Measurements from ENCODE around the gene LOXL1. TPM values are rescaled to one million over a fixed set of nuclear protein-coding genes. Genes with fewer than 3 reads are reported as not detected.

LOXL1 gene
- total RNA-seq, 2 donors from 2014 or later, result 8.6 to 14.5 TPM

DNA sequence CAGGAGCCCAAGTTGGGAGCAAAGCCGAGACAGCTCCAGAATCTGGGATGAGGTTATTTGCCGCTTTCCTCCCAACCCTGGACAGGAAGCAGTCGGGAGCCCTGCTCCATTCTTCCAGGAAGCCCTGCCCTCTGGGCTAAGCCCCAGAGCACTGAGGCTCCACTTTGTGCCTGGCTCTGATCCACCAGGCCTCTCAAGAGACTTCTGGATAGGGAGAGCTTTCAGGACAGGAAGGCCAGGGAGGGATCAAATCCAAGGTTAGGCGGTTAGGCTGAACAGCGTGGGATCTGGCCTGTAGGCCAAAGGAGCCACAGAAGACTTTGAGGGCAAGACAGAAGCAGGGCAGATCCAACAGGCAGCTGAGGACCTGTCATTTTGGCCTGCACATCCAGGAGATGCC, 65.0 kb downstream of the LOXL1 start:
- Histone ChIP-seq H3K27ac (peak overlapping the region in 3 of 4 donors; percentile 39 to 77 (median 73)), H3K27me3 (no peaks in the 10 kb centered on the region), H3K4me3 (peak overlapping the region in 1 of 2 donors; percentile 78), H3K9me3 (no peaks in the 10 kb centered on the region), H3K4me1 (peaks cover 77% of the 10 kb centered on the region), H3K36me3 (replicated peaks in 1 of 2; ENCODE audit: insufficient read depth in 1 of 2, low read depth in 2 of 2) (no peaks in the 10 kb centered on the region)
- ATAC-seq, result no peak
- intact Hi-C loops (cut with DNase I), result no loop called here
- TF ChIP-seq, protein P1, sequence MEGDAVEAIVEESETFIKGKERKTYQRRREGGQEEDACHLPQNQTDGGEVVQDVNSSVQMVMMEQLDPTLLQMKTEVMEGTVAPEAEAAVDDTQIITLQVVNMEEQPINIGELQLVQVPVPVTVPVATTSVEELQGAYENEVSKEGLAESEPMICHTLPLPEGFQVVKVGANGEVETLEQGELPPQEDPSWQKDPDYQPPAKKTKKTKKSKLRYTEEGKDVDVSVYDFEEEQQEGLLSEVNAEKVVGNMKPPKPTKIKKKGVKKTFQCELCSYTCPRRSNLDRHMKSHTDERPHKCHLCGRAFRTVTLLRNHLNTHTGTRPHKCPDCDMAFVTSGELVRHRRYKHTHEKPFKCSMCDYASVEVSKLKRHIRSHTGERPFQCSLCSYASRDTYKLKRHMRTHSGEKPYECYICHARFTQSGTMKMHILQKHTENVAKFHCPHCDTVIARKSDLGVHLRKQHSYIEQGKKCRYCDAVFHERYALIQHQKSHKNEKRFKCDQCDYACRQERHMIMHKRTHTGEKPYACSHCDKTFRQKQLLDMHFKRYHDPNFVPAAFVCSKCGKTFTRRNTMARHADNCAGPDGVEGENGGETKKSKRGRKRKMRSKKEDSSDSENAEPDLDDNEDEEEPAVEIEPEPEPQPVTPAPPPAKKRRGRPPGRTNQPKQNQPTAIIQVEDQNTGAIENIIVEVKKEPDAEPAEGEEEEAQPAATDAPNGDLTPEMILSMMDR (IDR thresholded peaks at IDR 0.05), result no peak
- TF ChIP-seq POLR2A (IDR thresholded peaks at IDR 0.05), result no peak
- 46 to 55% methylated on average over 4 to 5 of the region's 5 CpGs for WGBS, 2 donors
- peak; percentile 37 to 62 (median 56) for DNase-seq

DNA sequence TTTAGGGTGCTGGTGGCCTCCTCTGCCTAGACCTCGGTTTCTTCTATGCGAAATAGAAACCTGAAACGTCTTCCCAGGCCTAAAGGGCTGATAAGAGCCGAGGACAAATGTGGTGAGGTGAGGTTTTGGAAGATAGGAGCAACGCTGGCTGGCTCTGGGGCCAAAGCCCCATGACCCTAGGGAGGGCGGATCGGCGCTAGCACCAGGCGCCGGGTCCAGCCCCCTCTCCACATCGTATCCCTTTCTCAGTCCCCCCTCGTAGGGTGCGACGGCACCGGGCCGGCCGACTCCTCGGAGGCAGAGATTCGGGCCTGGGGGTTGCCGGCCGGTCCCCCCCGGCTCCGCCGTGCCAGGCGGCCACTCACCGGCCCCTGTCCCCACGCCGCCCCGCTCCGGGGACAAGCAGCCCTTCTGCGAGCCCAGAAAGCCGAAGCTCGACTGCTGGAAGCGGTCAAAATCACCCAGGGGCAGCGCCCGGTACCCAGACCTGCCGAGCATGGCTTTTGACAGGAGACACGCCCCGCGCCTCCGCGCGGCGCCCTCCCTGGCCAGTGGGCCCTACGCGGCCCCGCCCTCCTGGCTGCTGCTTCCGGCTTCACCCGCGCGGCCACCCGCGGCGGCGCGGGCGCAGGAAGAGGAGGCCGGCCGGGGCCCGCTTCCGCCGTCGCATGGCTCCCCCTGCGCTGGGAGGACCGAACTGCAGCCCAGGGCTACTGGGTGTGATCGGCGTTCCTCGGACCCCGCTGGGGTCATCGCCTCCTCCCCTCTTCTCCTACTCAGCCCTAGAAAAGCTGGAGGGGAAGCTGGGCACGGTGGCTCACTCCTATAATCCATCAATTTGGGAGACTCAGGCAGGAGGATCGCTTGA, 65.7 kb downstream of the LOXL1 start, which contains the start of gene STOML1:
Gene STOML1, minus strand, starts transcription at position 570 of the 868 bp plus-strand sequence. Its CDS starts 72 bp downstream, at position 498.
- peaks cover 81% of the 10 kb centered on the region for H3K4me1 ChIP-seq

DNA sequence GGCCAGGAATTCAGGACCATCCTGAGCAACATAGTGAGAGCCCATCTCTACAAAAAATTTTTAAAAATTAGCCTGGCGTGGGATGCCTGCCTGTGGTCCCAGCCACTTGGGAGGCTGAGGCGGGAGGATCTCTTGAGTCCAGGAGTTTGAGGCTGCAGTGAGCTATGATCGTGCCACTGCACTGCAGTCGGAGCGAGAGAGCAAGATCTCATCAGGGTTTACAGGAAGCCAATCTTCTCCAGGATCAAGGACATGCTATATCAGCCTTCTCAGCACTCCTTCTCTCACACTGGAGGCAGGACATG, 66.3 kb downstream of the LOXL1 start:
- intact Hi-C loops (cut with DNase I), result no loop called here
- no peak for ATAC-seq
- 62 to 79% methylated on average over 5 of the region's 5 CpGs for WGBS, 2 donors
- no peak overlapping the region for H3K4me3 ChIP-seq
- H3K27me3 ChIP-seq, result no peaks in the 10 kb centered on the region
- no peaks in the 10 kb centered on the region for H3K9me3 ChIP-seq
- H3K27ac ChIP-seq, result peak overlapping the region in 3 of 4 donors; percentile 35 to 77 (median 73)
- H3K36me3 ChIP-seq (replicated peaks in 1 of 2; ENCODE audit: insufficient read depth in 1 of 2, low read depth in 2 of 2), result no peaks in the 10 kb centered on the region
- TF ChIP-seq POLR2A (IDR thresholded peaks at IDR 0.05), result no peak
- TF ChIP-seq, protein P1 (IDR thresholded peaks at IDR 0.05), result no peak
- peaks cover 76% of the 10 kb centered on the region for H3K4me1 ChIP-seq
- DNase-seq, result no peak

More for the DNA sequence above, 65.7 kb downstream of the LOXL1 start, which contains the start of gene STOML1:
- ATAC-seq (peak; percentile 88), DNase-seq (peak; percentile 92 to 96 (median 94))
- intact Hi-C loops (cut with DNase I), result no loop called here
- Histone ChIP-seq H3K9me3 (no peaks in the 10 kb centered on the region), H3K36me3 (replicated peaks in 1 of 2; ENCODE audit: insufficient read depth in 1 of 2, low read depth in 2 of 2) (no peaks in the 10 kb centered on the region), H3K4me3 (peak within 1 kb of the TSS; percentile 21 to 78), H3K27me3 (no peaks in the 10 kb centered on the region), H3K27ac (peak within 1 kb of the TSS; percentile 39 to 77 (median 64))
- TF ChIP-seq, protein P1 (IDR thresholded peaks at IDR 0.05), result peak; percentile 74 to 99 (median 97)
- TF ChIP-seq POLR2A (IDR thresholded peaks at IDR 0.05), result peak; percentile 35 to 70 (median 68)
- WGBS, 2 donors, result 0% methylated on average over 4 to 60 of the region's 72 CpGs

DNA sequence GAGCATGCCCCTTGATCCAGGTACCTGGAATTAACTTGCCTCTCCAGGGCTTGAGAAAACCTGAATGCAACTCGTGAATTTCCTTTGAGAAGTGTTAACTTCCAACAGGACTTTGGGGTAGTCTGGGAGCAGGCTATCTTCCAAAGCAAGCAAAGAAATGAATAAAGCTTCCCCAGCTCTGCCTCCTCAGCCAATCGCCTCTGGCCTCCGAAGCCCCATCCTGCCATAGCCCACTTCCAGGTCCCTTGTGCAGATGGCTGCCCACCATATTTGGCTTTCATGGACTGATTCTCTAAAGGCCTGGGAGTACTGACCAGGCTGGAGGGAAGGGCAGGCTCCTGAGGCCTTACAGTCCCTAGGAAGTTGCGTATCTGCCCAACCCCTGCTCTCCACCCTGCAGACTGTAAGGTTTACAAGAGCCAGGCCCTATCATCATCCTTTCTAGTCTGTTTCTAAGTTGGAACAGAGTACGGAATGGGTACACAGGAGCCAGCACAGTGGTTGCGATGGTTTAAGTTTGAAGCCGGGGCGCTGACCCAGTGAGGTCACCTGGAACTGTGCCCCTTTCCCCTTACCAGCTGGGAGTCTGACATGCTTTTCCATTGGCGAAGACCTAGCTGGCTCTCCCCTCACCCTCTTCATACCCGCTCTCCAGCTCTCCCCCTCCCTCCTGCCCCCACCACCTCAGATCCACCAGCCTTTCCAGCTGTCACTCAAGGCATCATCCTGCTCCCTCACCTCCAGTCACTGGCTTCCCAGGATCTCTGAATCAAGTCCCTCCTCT, 67.1 kb downstream of the LOXL1 start:
- intact Hi-C loops (cut with DNase I), result no loop called here
- Histone ChIP-seq H3K27me3 (no peaks in the 10 kb centered on the region), H3K4me3 (peak overlapping the region in 1 of 2 donors; percentile 68), H3K9me3 (no peaks in the 10 kb centered on the region), H3K4me1 (peaks cover 68% of the 10 kb centered on the region), H3K27ac (peak overlapping the region in 1 of 4 donors; percentile 81), H3K36me3 (replicated peaks in 1 of 2; ENCODE audit: insufficient read depth in 1 of 2, low read depth in 2 of 2) (no peaks in the 10 kb centered on the region)
- no peak for TF ChIP-seq POLR2A (IDR thresholded peaks at IDR 0.05)
- TF ChIP-seq, protein P1 (IDR thresholded peaks at IDR 0.05), result no peak
- WGBS, 2 donors, result 87 to 91% methylated on average over 10 of the region's 10 CpGs
- no peak for ATAC-seq
- no peak for DNase-seq

Data from body of pancreas (tissue), 4 donors.